GM15510 (cell line): ENCODE data around the gene ANO10.

Experiments used
- POLR2A ChIP-seq: IDR thresholded peaks from 3 replicates; pipeline ENCODE4 v1.6.1; 2011; ENCODE audit warnings: borderline replicate concordance; ENCODE audit not compliant: insufficient read length; ENCODE audit errors: extremely low read depth

Gene ANO10

DNA sequence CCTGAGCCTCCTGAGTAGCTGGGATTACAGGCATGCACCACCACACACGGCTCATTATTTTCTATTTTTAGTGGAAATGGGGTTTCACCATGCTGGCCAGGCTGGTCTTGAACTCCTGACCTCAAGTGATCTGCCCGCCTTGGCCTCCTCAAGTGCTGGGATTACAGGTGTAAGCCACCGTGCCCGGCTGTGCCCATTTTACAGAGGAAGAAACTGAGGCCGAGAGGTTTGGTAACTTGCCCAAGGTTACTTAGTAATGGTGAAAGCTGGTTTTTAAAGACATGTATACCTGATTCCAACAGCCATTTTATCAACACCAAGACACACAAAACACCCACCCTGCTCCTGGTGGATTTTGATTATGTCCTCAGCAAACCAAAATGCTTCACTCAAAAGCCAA lies 206.7 kb downstream of the ANO10 start:
- no peak for TF ChIP-seq POLR2A

- no peak for TF ChIP-seq POLR2A
Observed at GRCh38 chr3:43413676-43414368, 208.0 kb downstream of the ANO10 start.

GRCh38 chr3:43411429-43411828 lies 210.4 kb downstream of the ANO10 start:
- no peak for TF ChIP-seq POLR2A

GRCh38 chr3:43410592-43410991 lies 211.2 kb downstream of the ANO10 start:
- no peak for TF ChIP-seq POLR2A

DNA sequence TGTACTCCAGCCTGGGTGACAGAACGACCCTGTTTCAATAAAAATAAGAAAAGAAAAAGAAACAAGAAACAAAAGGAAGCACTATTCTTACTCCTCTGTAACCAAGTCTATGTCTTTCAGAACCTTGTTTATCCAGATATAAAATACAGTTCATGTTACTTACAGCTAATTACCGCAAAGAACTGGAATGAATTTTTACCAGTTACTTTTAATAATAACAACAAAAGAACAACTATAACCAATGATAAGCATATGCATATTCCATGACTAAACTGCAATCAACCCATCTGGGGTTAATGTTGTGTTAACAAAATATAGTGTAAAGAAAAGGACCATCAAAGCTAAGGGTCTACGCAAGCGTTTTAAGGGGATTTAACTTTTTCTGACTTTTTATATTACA lies 212.3 kb downstream of the ANO10 start:
- no peak for TF ChIP-seq POLR2A

DNA sequence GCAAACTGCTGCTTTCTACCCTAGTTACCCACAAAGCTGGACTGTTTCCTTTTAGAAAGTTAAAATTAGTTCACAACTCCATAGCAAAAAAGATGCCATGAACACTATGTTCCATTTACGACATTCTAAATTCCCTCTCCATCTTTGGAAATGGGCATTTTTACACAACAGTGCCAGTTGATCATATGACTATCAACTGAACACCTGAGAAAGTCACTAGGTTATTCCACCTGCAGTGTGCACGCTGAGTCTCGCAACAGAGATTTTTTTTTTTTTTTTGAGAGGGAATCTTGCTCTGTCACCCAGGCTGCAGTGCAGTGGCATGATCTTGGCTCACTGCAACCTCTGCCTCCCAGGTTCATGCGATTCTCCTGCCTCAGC lies 215.2 kb downstream of the ANO10 start:
- no peak for TF ChIP-seq POLR2A

GRCh38 chr3:43405888-43406642 lies 215.7 kb downstream of the ANO10 start:
- TF ChIP-seq POLR2A: no peak

DNA sequence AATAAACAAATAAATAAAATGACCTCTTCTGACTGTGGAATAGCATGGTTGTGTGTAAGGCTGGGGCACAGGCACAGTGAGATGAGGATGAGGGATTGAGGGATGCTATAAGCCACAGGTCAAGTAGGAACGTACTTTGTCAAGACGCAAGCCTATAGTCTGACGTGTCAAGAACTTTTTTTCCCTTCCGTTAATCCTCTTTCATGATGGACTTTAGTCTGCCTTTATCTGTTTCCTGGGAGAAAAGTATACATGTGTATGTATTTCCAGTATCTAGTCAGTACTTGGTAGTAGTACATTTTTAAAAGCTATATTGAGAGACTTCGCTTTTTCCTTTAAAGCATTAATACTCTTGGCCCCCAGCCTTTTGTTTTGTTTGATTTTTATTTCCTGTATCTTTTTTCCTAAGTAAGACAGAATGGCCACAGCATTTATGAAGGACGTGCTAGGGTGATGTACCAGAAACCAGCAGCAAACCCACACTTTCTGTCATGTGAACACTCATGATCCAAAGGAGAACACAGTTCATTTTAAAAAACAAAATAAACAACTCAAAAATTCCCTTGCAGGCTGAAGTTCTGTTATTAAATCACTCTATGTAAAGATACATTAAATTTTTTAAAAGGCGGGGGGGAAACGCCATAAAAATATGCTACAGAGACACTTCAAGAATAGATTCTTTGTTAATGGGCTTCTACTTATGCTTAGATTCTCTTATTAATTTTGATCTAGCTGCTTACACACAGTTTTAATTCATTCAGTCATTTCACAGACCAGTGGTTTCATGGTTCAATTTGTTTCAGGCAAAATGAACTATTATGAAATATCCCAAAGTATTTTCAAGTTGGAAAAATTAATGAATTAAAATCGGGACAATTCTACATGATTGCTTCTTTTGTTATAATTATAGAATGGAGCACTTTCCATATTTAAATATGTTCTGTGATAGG lies 220.8 kb downstream of the ANO10 start:
- no peak for TF ChIP-seq POLR2A

- no peak for TF ChIP-seq POLR2A
Observed at GRCh38 chr3:43400167-43400566, 221.6 kb downstream of the ANO10 start.

DNA sequence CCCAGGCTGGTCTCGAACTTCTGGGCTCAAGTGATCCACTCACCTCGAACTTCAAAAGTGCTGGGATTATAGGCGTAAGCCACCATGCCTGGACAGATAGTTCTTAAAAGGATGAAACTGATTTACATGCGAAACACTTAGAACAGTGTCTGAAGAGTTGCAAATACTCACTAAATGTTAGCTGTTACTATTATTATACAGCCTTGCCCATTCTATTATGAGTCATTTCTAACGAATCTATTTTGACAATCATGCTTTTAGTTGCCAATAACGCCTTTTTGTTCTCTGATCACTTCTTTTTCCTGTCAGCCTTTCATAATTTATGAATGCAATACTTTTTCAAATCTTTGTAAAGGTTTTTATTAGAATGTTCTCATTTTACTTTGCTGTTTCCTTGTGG lies 222.8 kb downstream of the ANO10 start:
- no peak for TF ChIP-seq POLR2A

GRCh38 chr3:43394041-43394554 lies 227.7 kb downstream of the ANO10 start:
- no peak for TF ChIP-seq POLR2A

GRCh38 chr3:43391621-43392020 lies 230.2 kb downstream of the ANO10 start:
- TF ChIP-seq POLR2A: no peak

DNA sequence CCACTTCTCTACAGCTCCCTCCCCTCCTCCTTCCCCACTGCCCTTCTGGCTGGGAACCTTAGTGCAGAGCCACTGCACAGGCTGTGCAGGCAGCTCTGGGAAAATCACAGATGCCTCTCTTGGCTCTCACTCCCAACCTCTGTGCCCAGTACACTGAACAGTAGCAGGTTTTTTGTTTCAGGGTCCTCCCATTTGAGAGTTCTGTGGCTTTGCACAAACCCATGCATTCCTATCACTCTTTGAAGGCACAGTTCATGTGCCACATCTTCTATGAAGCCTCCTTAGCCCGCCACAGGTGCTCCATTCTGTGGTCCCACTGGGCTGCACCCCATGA lies 231.6 kb downstream of the ANO10 start:
- no peak for TF ChIP-seq POLR2A

- TF ChIP-seq POLR2A: no peak
Observed at GRCh38 chr3:43389388-43390254, 232.2 kb downstream of the ANO10 start.
